Iris pigment epithelial cell (primary cell): ENCODE measurements around the gene TOMM20.
A peak's percentile ranks its signal among the peaks of the same experiment; 100 is the strongest.
"Not testable (repeated sequence)": the region's sequence is repeated elsewhere in the genome, so short reads cannot be mapped to it uniquely, and the experiment has no call there.

Source experiments
- DNase-seq: peaks from one replicate; pipeline ENCODE4 v3.0.0-alpha.2; 2011; ENCODE audit warnings: low read depth

Gene TOMM20

DNA sequence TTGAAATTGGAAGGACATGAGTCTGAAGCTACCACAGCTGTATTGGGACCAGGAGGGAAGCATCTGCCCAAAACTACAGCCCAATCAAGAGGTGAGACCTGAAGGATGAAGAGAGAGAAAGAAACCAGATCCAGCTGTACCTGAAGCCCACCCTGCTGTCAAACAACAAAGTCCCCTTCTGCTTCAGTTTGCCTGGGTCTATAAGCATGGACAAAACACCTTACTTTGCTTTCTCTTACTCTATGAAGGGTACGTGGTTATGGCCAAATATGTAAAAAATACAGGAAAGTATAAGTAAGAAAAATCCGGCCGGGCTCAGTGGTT, 26.4 kb downstream of the TOMM20 start:
- DNase-seq: no peak

DNA sequence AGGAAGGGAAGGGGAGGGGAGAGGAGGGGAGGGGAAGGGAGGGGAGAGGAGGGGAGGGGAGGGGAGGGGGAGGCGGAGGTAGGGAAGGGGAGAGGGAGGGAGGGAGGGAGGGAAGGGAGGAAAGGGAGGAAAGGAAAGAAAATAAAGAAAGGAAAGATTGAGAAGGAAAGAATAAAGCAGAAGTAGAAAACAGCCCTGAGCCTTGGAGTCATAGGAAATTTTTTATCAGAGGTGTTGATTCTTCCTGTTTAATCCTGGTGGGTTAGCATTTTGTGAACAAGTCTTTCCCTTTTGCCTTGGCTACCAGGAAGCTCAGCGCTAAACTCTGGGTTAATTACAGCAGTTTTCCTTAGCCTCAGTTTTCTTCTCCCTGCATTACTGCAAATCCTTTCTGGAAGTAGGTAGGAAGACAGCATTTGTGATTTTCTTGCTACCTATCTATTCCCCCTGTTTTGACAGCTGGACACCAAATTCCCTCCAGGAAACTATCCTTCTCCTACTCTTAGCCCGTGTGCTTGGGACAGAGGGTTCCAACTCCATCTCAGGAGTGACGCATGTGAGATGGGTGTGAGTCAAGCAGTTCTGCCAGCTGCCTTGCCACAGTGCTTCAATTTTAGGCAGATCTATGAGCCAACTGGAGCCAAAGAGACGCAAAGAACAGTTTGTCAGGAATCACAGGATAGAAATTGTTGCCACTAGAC, 26.9 kb downstream of the TOMM20 start:
- no peak for DNase-seq

DNA sequence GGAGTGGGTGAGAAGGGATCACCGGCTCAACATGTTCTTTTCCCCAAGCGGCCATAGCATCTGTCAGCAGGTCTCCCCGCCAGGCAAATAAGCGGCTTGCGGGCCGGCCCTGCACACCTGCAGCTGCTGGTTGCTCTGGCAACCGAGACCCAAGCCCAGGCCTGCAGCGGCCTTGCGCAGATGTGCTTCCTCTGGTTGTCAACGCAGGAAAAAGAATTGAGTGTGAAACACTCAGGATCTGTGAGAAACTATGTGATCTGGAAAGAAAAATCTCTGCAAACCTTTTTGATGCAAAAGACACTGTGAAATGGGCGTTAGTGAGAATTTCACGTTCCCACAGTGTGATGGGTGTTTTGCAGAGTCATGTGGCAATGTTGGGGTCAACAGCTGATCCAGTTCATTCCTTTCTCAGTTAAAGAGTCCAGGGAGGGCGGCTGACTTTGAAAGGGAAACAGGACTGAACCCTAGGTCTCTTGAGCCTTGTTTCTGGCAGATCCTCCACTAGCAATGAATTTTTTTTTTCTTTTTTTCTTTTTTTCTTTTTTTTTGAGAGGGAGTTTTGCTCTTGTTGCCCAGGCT, 28.4 kb downstream of the TOMM20 start:
- DNase-seq: no peak

DNA sequence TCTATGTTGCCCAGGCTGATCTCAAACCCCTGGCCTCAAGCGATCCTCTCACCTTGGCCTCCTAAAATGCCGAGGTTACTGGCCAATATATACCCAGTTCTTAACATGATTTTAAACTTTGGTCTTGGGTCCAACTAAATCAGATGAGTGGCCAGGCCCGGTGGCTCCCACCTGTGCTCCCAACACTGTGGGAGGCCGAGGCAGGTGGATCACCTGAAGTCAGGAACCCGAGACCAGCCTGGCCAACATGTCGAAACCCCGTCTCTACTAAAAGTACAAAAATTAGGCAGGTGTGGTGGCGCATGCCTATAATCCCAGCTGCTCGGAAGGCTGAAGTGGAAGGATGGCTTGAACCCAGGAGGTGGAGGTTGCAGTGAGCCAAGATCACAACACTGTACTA, 29.6 kb downstream of the TOMM20 start:
- DNase-seq: no peak

DNA sequence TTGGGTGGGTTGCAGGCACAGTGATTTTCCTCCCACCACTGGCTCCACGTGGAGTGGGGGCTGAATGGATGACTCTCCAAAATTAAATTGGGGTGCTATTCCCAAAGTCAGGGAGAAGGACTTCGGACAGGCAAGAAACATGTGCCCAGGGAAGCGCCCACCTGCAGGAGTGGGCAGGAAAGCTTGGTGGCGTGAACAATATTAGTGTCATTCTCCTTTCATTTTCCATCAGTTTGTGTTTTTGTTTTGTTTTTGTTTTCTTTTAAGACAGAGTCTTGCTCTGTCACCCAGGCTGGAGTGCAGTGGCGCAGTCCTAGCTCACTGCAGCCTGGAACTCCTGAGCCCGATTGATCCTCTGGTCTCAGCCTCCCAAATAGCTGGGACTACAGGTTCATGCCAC, 30.1 kb downstream of the TOMM20 start:
- DNase-seq: no peak

DNA sequence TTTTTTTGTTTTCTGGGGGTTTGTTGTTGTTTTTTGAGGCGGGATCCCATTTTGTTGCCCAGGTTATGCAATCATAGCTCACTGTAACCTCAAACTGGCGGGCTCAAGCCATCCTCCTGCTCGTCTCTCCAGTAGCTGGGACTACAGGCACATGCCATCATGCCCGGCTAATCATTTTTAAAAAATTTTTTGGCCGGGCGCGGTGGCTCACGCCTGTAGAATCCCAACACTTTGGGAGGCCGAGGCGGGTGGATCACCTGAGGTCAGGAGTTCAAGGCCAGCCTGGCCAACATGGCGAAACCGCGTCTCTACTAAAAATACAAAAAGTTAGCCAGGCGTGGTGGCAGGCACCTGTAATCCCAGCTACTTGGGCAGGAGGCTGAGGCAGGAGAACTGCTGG, 31.1 kb downstream of the TOMM20 start:
- DNase-seq: not testable (repeated sequence)

DNA sequence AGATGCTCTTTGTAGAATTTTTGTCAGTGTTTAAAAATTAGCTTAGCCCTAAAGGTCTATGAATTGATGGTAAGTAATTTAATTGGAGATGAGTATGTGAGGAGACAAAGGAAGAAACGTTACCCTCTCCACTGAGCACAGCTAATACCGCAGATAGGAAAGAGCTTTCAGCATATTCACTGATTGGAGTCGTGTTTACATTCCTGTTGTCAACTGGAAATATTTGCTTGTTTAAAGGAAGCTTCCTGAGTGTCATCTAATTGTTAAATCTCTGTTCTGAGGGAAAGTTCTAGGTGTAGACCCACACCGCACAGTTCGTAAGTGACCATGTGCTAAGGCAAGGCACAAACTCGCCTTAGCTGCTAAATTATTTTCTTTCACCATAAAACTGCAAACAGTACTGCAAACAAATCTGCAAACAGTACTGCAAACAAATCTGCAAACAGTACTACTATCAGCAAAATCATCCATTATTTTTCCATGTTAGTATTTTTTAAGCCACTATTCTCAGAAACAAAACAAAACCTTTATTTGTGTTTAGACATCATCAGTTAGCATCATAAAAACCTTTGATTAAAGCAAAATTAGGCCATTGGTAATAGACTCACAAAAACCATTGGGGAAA, 32.6 kb downstream of the TOMM20 start:
- DNase-seq: no peak

DNA sequence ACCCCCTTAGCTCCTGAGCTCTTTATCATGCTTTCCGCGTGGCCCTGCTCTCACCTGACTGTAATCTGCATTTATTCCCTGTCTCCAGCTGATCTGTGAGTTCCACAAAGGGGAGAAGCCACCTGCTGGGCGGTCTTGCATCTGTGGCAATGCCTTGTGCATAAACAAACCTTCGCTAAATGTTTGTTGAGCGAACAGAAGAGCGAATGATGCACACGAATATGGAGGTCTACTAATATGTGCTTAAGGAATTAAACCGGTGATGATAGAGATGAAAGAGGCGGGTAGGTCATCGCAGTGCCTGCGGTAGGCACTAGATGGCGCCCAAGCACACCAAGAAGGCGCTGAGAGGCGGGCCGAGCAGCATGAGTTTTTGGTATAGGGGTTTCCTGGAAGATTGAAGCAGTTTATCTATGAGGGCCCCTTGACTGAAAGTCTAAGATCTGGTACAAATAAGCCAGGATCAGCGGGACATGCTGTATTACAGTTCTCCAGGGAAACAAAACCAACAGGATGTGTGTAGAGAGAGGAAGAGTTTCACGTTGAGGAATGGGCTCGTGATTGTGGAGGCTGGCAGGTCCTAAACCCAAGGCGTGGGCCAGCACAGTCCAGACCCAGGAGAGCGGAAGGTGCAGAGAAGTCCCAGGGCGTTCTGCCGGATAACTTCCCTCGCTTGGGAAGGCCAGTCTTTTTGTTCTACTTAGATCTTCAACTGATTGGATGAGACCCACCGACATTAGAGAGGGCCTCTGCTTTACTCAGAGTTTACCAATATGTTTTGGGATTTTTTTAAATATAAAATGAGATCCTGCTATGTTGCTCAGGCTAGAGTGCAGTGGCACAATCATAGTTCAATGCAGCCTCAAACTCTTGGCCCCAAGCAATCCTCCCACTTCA, 34.7 kb downstream of the TOMM20 start:
- peak; percentile 59 for DNase-seq

DNA sequence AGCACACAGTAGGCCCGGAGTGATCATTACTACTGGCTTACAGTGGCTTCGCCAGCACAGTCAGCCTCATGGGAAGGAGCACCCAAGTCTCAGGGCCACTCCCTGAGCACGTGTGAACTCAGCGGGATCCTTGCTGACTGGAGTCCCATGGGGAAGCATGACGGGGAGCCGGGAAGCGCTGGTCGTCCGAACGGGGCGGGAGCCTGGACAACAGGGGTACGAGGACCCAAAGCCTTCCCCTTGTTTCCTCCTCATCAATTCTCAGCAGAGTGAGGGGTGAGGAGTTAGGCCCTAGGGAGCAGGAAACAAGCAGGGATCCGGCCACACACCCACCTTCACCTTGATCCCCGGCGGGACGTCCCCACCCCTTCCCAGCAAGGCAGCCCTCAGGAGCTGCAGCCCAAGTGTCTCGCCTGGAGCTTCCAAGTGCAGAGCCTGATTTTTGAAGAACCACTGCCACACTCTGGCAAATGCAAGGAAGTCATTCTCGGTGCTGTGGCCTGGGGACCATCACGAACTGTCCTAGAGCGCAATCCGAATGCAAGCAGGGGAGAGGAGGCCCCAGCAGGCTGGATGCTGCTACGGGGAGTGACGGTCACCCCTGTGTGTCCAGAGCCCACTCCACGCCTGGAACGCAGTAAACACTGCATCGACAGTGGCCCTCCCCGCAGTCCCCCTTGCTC, 35.5 kb downstream of the TOMM20 start:
- peak; percentile 63 for DNase-seq

DNA sequence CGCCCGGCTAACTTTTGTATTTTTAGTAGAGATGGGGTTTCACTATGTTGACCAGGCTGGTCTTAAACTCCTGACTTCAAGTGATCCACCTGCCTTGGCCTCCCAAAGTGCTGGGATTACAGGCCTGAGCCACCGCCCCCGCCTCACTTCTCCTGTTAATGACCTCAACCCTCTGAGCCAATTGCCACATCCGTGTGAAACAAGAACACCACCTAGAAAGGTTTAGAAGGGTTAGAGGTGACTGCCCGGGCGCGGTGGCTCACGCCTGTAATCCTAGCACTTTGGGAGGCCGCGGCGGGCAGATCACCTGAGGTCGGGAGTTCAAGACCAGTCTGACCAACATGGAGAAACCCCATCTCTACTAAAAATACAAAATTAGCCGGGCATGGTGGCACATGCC, 36.2 kb downstream of the TOMM20 start:
- not testable (repeated sequence) for DNase-seq

DNA sequence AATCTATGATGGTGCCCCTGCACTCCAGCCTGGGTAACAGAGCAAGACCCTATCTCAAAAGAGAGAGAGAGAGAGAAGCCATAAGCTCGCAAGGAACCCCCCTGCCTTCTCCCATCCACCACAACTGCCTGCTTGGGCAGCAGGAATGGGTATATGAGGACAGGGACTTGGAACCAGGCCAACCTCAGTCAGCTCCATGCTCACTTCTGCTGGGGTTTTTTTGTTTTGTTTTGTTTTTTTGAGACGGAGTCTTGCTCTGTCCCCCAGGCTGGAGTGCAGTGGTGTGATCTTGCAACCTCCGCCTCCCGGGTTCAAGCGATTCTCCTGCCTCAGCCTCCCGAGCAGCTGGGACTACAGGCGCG, 36.6 kb downstream of the TOMM20 start:
- not testable (repeated sequence) for DNase-seq

DNA sequence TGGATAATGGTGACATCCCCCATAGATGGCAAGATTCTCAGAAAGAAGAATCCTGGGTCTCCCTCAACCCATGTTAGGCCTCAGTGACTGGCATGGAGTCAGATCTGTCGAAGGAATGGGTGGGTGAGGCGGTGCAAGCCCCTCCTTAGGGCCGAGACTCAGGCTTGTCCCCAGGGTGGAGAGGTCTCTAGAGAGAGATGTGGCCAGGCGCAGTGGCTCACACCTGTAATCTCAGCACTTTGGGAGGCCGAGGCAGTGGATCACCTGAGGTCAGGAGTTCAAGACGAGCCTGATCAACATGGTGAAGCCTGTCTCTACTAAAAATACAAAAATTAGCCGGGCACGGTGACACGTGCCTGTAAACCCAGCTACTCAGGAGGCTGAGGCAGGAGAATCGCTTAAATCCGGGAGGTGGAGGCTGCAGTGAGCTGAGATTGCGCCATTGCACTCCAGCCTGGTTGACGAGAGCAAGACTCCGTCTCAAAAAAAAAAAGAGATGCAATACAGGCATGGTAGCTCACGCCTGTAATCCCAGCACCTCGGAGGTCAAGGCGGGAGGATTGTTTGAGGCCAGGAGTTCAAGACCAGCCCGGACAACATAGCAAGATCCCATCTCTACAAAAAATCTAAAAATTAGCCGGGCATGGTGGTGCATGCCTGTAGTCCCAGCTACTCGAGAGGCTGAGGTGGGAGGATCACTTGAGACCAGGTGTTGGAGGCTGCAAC, 37.2 kb downstream of the TOMM20 start:
- not testable (repeated sequence) for DNase-seq

DNA sequence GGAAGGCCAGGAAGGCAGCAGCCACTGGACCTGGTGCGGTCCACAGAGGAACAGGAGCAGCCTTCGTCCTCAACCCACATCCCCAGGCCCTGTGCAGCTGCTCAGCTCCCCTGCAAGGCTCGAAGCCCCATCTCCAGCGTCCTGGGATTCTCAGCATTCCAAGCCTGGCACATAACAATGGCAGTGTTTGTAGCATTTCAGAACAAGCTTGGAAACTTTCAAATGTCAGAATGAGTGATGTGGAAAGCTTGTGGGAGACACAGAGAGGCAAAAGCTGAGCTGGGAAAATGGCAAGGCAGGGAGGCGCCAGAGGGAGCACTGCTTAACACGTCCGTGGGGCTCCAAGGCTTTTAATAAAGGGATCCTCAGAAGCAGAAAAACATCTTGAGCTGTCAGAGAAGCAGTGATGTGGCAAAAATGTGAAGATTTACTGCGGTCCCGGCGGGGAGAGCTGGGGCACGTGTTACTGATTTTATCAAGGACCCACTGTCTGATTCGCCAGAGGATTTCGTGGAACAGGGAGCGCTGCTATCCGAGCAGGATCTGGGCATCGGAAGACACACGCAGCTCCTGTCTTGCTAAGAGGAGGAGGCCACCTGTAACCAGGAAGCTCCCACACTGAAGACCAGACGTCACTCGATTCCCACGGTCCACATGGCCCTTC, 38.1 kb downstream of the TOMM20 start:
- DNase-seq: peak; percentile 15

DNA sequence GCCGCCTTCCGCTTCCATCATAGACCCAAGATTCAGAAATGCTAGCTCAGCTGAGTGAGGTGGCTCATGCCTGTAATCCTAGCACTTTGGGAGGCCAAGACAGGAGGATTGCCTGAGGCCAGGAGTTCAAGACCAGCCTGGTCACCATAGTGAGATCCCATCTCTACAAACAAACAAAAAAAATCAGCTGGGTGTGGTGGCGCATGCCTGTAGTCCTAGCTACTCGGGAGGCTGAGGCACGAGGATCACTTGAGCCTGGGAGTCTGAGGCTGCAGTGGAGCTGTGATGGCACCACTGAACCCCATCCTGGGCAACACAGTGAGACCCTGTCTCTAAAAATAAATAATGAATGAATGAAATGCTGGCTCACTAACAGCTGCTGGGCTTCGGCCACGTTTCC, 39.7 kb downstream of the TOMM20 start:
- no peak for DNase-seq

DNA sequence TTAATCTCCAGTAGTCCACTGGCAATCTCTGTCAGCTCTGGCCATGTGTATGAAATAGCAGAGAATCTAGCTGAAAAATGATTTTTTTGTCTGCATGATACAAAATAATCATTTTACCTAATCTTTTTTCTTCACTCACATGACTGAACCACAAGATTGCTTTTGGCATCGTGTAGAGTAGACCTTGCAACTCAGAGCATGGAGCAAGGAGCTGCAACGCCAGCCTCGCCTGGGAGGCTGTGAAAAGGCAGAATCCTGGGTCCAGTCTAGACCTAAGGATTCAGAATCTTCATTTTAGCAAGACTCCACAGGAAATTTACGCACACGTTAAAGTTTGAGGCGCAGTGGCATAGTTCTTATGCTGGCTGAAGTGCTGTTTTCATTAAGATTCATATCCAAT, 40.2 kb downstream of the TOMM20 start:
- DNase-seq: no peak

DNA sequence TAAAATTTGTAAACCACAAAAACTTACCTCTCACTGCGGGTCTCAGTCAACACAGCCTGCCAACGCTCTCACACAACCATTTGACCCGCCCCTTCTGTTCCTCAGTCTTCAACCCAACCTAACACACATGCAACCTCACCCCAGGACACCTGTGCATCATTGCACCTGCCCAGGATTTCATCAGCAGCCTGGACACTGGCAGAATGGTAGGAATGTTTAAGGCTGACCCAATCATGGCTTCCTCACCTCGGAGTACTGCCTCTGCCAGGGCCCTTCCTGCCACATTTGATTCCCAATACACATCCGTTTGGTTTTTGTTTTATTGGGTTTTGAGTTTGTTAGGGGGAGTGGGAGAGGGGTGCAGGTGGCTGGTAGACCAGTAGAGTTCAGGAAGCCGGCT, 40.7 kb downstream of the TOMM20 start:
- no peak for DNase-seq

DNA sequence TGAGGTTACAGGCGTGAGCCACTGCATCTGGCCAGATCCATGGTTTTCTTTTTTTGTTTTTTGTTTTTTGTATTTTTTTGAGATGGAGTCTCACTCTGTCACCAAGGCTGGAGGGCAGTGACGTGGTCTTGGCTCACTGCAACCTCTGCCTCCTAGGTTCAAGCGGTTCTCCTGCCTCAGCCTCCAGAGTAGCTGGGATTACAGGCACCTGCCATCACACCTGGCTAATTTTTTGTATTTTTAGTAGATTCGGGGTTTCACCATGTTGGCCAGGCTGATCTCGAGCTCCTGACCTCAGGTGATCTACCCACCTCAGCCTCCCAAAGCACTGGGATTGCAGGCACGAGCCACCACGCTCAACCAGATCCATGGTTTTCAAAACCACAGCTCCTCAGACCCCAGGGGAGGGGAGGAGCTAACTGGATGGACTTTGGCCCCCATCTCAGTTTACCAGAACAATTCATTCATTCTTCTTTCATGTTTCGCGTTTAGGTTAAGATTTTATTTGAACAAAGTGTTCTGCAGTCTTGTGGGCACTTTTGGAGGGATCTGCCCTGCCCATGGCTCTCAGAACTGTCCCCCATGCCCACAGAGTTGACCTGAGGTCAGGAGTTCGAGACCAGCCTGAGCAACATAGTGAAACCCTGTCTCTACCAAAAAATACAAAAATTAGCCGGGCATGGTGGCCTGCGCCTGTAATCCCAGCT, 43.1 kb downstream of the TOMM20 start:
- DNase-seq: not testable (repeated sequence)

DNA sequence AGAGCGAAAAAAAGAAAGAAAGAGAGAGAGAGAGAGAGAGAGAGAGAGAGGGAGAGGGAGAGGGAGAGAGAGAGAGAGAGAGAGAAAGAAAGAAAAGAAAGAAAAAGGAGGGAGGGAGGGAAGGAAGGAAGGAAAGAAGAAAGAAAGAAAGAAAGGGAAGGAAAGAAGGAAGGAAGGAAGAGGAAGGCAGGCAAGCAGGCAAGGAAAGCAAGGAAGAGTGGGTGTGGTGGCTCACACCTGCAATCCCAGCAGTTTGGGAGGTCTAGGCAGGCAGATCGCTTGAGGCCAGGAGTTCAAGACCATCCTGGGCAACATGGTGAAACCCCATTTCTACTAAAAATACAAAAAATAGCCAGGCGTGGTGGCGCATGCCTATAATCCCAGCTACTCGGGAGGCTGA, 47.8 kb downstream of the TOMM20 start:
- not testable (repeated sequence) for DNase-seq

DNA sequence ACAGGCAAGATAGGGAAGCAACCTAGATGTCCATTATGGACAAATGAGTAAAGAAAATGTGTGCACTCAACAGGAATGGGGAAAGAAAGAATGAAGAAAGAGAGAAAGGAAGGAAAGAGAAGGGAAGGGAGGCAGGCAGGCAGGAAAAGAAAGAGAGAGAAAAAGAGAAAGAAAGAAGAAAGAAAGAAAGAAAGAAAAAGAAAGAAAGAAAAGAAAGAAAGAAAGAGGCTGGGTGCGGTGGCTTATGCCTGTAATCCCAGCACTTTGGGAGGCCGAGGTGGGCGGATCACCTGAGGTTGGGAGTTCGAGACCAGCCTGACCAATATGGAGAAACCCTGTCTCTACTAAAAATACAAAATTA, 48.4 kb downstream of the TOMM20 start:
- not testable (repeated sequence) for DNase-seq
